H1 (cell line): ENCODE data around the gene C3orf62. TPM values are rescaled to one million over a fixed set of nuclear protein-coding genes. Genes with fewer than 3 reads are reported as not detected.

Experiments
- CREB1 ChIP-seq: IDR thresholded peaks from 2 replicates; pipeline ENCODE4 v1.6.1; 2012; ENCODE audit warnings: inconsistent platforms
- JUN ChIP-seq: IDR thresholded peaks from 2 replicates; pipeline ENCODE4 v1.6.1; 2011; ENCODE audit warnings: low read depth, mild to moderate bottlenecking, improper control_type of control experiment, low read length
- POLR2A ChIP-seq, 2 experiments: IDR thresholded peaks; 1 replicate in 1 of 2; 2 replicates in 1 of 2; pipeline ENCODE4 v1.6.1; 2011; ENCODE audit warnings: low read depth in 2 of 2, low read length in 2 of 2, mild to moderate bottlenecking in 2 of 2; ENCODE audit errors: control extremely low read depth in 1 of 2
- POLR2AphosphoS5 ChIP-seq: IDR thresholded peaks from 2 replicates; pipeline ENCODE4 v1.6.1; 2011; ENCODE audit warnings: low read depth, low read length
- POU5F1 ChIP-seq: IDR thresholded peaks from 2 replicates; pipeline ENCODE4 v1.6.1; 2011; ENCODE audit warnings: low read depth, mild to moderate bottlenecking, low read length, moderate library complexity
- TEAD4 ChIP-seq: IDR thresholded peaks from 2 replicates; pipeline ENCODE4 v1.6.1; 2012; ENCODE audit warnings: low read depth, low read length, inconsistent platforms, mixed read lengths
- polyA plus RNA-seq, 7 experiments: library from polyadenylated mRNA; depleted of rRNA in 3 of 7; stranded (reverse) in 5 of 7; unstranded in 2 of 7; fragments of >200 nt in 5 of 7; fragments of 200-250 nt in 2 of 7; gene quantifications; 1 replicate in 5 of 7; 2 replicates in 1 of 7; 4 replicates in 1 of 7; pipeline versions ENCODE4 v1.2.1 to v1.2.3, GENCODE V29; 2011 to 2013; ENCODE audit warnings: missing spikeins in 2 of 7, mixed read lengths in 2 of 7
- total RNA-seq: library from RNA; stranded (reverse); fragmentation: NEBNext Ultra II Directional; extraction: Animal tissue kit (Norgen Biotek cat#: 25700); gene quantifications from 2 replicates; pipeline ENCODE4 v1.2.1, GENCODE V29; 2021
- TF ChIP-seq, protein P1 (sequence below): IDR thresholded peaks from 2 replicates; pipeline ENCODE4 v1.6.1; 2012; ENCODE audit warnings: inconsistent platforms

C3orf62 gene
- total and polyA plus RNA-seq, 2 of the 8 experiments (the other 6 are each of a cell fraction or from before 2014, with no cell fraction given) = 1.1 to 3.0 TPM

DNA sequence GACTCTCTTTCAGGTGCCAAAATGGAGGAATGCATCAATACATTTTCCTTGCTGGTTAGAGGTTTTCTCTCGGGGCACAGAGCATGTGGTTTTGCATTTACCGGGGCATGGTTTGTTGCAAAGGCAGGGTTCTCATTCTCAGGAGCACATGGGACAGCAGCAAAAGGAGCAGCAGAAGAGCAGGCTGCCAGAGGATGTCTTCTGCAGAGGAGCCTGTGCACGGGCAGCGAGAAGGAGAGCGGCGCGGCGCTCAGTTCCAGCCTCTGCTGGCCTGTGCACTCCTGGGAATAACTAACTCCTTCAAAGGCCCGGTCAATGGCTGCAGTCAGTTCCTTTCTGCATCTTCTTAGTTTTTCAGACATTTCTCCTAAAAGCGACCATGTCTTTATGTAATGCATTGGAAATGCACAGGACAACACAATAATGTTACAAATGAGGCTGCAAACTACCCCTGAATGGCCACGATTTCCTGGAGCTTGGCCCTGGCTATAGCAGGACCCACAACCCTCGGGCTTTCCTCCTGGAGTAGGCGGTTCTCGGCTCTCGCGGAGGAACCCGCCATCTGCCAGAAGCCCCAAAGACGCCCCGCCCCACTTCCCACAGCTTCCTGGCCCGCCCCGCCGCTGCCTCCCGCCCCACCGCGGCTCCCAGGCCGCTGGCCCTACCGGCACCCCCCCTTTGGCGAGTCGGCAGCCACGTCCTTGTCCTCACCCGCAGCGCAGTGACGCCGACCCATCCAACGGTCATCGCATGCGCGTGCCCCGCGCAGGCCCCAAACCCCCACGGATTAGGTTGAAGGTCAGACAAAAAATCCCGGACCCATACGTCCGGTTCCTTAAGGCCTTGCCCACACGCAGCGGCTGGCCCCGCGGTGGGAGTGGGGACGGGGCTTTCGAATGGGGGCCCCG is at the start of gene C3orf62 (continued):
- no peak for TF ChIP-seq JUN
- no peak for TF ChIP-seq TEAD4
- TF ChIP-seq CREB1 = peak; percentile 66; the same call in 1 of the 2 replicates
- peak; percentile 39 to 51 for TF ChIP-seq POLR2A (IDR thresholded peaks at IDR 0.05; ENCODE audit: control extremely low read depth in 1 of 2, low read depth in 2 of 2, low read length in 2 of 2)
- TF ChIP-seq, protein P1, sequence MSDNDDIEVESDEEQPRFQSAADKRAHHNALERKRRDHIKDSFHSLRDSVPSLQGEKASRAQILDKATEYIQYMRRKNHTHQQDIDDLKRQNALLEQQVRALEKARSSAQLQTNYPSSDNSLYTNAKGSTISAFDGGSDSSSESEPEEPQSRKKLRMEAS = peak; percentile 48; the same call in 1 of the 2 replicates
- peak; percentile 42 for TF ChIP-seq POLR2AphosphoS5
- TF ChIP-seq POU5F1 = no peak
- TF ChIP-seq, all 59 proteins: peak for 12
